K562 (cell line): ENCODE measurements around the gene AMPD1. TPM values are rescaled to one million over a fixed set of nuclear protein-coding genes. Genes with fewer than 3 reads are reported as not detected.

Experiments
- BCL6 ChIP-seq: fragments of 250-450 bp; sonication (Bioruptor Pico); IDR thresholded peaks from 2 replicates; pipeline ENCODE4 v1.4.0; 2020
- BCOR ChIP-seq: fragments of 450-650 bp; IDR thresholded peaks from 2 replicates; pipeline ENCODE4 v1.6.1; 2016
- CEBPB ChIP-seq: fragments of 450-650 bp; IDR thresholded peaks from 2 replicates; pipeline ENCODE4 v1.6.1; 2016; ENCODE audit warnings: missing genetic modification characterization, missing compliant biosample characterization
- ELF2 ChIP-seq: fragments of 250-450 bp; sonication (Bioruptor Pico); IDR thresholded peaks from 2 replicates; pipeline ENCODE4 v1.5.0; 2021; ENCODE audit warnings: mild to moderate bottlenecking
- HMBOX1 ChIP-seq: sonication (generic); IDR thresholded peaks from 2 replicates; pipeline ENCODE4 v1.6.1; 2016
- KLF16 ChIP-seq: IDR thresholded peaks from 2 replicates; pipeline ENCODE4 v1.6.1; 2016; ENCODE audit warnings: antibody characterized with exemption
- NONO ChIP-seq, 2 experiments: fragments of 200-400 bp in 1 of 2; fragments of 450-650 bp in 1 of 2; formaldehyde crosslinking in 1 of 2; IDR thresholded peaks; 2 replicates each; pipeline ENCODE4 v1.6.1; 2017; ENCODE audit warnings: low read depth in 2 of 2, mild to moderate bottlenecking in 2 of 2, moderate library complexity in 2 of 2, low read length in 1 of 2
- NR0B1 ChIP-seq: fragments of 450-650 bp; IDR thresholded peaks from one replicate; pipeline ENCODE4 v1.6.1; 2018; ENCODE audit warnings: mild to moderate bottlenecking, moderate library complexity; ENCODE audit not compliant: partially characterized antibody
- NRF1 ChIP-seq, 2 experiments: fragments of 450-650 bp; IDR thresholded peaks in 1 of 2; conservative IDR thresholded peaks in 1 of 2; 2 replicates each; pipeline ENCODE4 v1.6.1; 2014; ENCODE audit warnings: mild to moderate bottlenecking in 2 of 2
- RFX5 ChIP-seq: IDR thresholded peaks from 2 replicates; pipeline ENCODE4 v1.6.1; 2011; ENCODE audit warnings: low read depth, mild to moderate bottlenecking, improper control_type of control experiment, low read length
- RNF2 ChIP-seq: sonication (generic); IDR thresholded peaks from 2 replicates; pipeline ENCODE4 v1.6.1; 2016
- SMARCC2 ChIP-seq: fragments of 450-650 bp; IDR thresholded peaks from 2 replicates; pipeline ENCODE4 v1.6.1; 2017; ENCODE audit warnings: antibody characterized with exemption, moderate library complexity, mild to moderate bottlenecking, low read depth
- SRSF1 ChIP-seq: fragments of 200-400 bp; formaldehyde crosslinking; IDR thresholded peaks from 2 replicates; pipeline ENCODE4 v1.6.1; 2017; ENCODE audit warnings: mild to moderate bottlenecking, low read depth, low read length, moderate library complexity
- TCFL5 ChIP-seq: fragments of 250-450 bp; sonication (Bioruptor Pico); conservative IDR thresholded peaks from 2 replicates; pipeline ENCODE4 v1.6.1; 2021; ENCODE audit warnings: mild to moderate bottlenecking, moderate library complexity, matching md5 sums
- TRIM28 ChIP-seq: fragments of 450-650 bp; IDR thresholded peaks from 2 replicates; pipeline ENCODE4 v1.6.1; 2017
- ZNF212 ChIP-seq: fragments of 450-650 bp; formaldehyde crosslinking; IDR thresholded peaks from 2 replicates; pipeline ENCODE4 v1.4.0; 2020; ENCODE audit warnings: mild to moderate bottlenecking
- ZNF398 ChIP-seq: fragments of 250-450 bp; sonication (Bioruptor Pico); IDR thresholded peaks from 2 replicates; pipeline ENCODE4 v1.8.0; 2021; ENCODE audit warnings: moderate library complexity, mild to moderate bottlenecking, inconsistent platforms
- ZNF699 ChIP-seq: fragments of 250-450 bp; sonication (Bioruptor Pico); IDR thresholded peaks from 2 replicates; pipeline ENCODE4 v1.8.0; 2021; ENCODE audit warnings: mild to moderate bottlenecking, moderate library complexity; ENCODE audit not compliant: insufficient replicate concordance
- polyA plus RNA-seq, 8 experiments: library from polyadenylated mRNA; depleted of rRNA in 4 of 8; stranded (reverse) in 5 of 8; unstranded in 3 of 8; fragments of >200 nt; fragmentation: Nextera tagmentation in 2 of 8; fragmentation: Illumina TruSeq in 1 of 8; extraction: Ambion mirVana in 2 of 8; extraction: Trizol in 1 of 8; gene quantifications; 2 replicates each; pipeline versions ENCODE4 v1.2.1 to v1.2.3, GENCODE V29; 2011 to 2014; ENCODE audit warnings: inconsistent platforms in 1 of 8, missing spikeins in 1 of 8
- total RNA-seq, 7 experiments: library from RNA; depleted of rRNA in 6 of 7; stranded (reverse); fragments of >200 nt in 6 of 7; fragmentation: Illumina TruSeq in 2 of 7; extraction: Trizol in 2 of 7; gene quantifications; 2 replicates each; pipeline versions ENCODE4 v1.2.1 to v1.2.3, GENCODE V29; 2011 to 2021; ENCODE audit warnings: low replicate concordance in 1 of 7
- TF ChIP-seq, protein P1 (sequence below): fragments of 450-650 bp; IDR thresholded peaks from 2 replicates; pipeline ENCODE4 v1.6.1; 2018; ENCODE audit not compliant: partially characterized antibody

Gene AMPD1
- total and polyA plus RNA-seq, 9 of the 15 experiments (the other 6 are each of a cell fraction or from before 2014, with no cell fraction given) = 0.04 to 0.17 TPM; not detected in 7

DNA sequence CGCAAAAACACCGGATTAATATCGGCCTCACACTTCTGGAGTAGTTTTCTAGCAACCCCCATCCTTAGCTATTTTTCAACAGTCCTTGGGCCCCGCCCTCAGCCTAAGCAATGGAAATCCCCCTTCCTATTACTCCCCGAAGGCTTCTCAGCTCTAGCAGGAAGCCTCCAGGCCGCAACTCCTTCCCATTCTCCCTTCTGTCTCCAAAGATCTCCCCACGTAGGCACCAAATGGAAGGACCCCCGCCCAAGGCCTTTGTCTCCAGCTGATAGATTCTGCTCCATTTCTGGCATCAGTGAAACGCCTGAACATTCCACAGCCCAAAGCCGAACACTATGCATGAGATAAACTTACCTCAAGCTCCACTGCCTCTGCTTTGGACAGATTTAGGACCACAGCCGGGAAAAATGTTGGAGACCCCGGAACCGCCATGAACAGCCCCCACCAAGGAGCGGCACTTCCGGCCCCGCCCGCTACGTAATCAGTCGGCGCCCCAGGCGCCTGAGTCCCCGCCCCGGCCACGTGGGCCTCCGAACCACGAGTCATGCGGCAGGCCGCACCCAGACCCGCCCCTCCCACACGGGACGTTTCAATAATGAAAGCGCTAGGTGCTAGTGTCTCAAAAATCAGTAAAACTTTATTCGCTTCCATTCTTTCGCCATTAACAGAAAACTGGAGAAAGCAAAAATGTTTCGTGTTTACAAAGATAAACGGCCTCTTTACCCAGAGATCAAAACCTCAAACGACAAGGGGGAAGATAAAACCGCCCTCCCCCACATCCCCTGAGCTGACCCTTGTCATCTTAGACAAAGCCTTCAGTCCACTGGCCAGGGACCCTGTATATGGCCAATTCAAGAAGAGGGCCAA is 21.2 kb upstream of the AMPD1 start, which contains the start of gene NRAS (continued):
- TF ChIP-seq ZNF398 (no peak), BCL6 (CRISPR knock-in tag) (no peak), SRSF1 (no peak), NONO (IDR thresholded peaks at IDR 0.05; ENCODE audit: low read depth in 2 of 2, low read length in 1 of 2) (peak in 1 of 2 experiments; percentile 65; a peak in 1 of 4 replicates), KLF16 (0 out of 2 replicates have a peak, but pooled peaks have one; percentile 6), HMBOX1 (no peak), ZNF699 (CRISPR knock-in tag) (no peak), NRF1 (conservative IDR thresholded peaks at IDR 0.05 in 1 of 2, IDR thresholded peaks at IDR 0.05 in 1 of 2) (peak in 1 of 2 experiments; percentile 33; a peak in 1 of 4 replicates), TRIM28 (no peak), ELF2 (CRISPR knock-in tag) (peak; percentile 98), RFX5 (no peak), SMARCC2 (no peak), RNF2 (peak; percentile 44; the same call in 1 of the 2 replicates), ZNF212 (CRISPR knock-in tag) (no peak), BCOR (no peak), NR0B1 (no peak), CEBPB (no peak), TCFL5 (CRISPR knock-in tag) (no peak)
- TF ChIP-seq, protein P1, sequence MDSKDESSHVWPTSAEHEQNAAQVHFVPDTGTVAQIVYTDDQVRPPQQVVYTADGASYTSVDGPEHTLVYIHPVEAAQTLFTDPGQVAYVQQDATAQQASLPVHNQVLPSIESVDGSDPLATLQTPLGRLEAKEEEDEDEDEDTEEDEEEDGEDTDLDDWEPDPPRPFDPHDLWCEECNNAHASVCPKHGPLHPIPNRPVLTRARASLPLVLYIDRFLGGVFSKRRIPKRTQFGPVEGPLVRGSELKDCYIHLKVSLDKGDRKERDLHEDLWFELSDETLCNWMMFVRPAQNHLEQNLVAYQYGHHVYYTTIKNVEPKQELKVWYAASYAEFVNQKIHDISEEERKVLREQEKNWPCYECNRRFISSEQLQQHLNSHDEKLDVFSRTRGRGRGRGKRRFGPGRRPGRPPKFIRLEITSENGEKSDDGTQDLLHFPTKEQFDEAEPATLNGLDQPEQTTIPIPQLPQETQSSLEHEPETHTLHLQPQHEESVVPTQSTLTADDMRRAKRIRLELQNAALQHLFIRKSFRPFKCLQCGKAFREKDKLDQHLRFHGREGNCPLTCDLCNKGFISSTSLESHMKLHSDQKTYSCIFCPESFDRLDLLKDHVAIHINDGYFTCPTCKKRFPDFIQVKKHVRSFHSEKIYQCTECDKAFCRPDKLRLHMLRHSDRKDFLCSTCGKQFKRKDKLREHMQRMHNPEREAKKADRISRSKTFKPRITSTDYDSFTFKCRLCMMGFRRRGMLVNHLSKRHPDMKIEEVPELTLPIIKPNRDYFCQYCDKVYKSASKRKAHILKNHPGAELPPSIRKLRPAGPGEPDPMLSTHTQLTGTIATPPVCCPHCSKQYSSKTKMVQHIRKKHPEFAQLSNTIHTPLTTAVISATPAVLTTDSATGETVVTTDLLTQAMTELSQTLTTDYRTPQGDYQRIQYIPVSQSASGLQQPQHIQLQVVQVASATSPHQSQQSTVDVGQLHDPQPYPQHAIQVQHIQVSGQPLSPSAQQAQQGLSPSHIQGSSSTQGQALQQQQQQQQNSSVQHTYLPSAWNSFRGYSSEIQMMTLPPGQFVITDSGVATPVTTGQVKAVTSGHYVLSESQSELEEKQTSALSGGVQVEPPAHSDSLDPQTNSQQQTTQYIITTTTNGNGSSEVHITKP = peak; percentile 98
